ENCODE results near the gene IFRD2.
"Not testable (repeated sequence)": the region's sequence is repeated elsewhere in the genome, so short reads cannot be mapped to it uniquely, and the experiment has no call there.

The IFRD2 gene

GRCh38 chr3:50268276-50268675, 24.0 kb downstream of the IFRD2 start:
- DNase-seq (ENCODE audit: low read depth) = no peak

- no peak for DNase-seq (ENCODE audit: low read depth)
These were observed 24.8 kb downstream of the IFRD2 start for GRCh38 chr3:50267280-50267913.

GRCh38 chr3:50266836-50267235, 25.4 kb downstream of the IFRD2 start:
- no peak for DNase-seq (ENCODE audit: low read depth)

- no peak for DNase-seq (ENCODE audit: low read depth)
These were observed 26.2 kb downstream of the IFRD2 start for GRCh38 chr3:50266017-50266416.

GRCh38 chr3:50265571-50265970, 26.7 kb downstream of the IFRD2 start:
- DNase-seq (ENCODE audit: low read depth) = no peak

GRCh38 chr3:50264964-50265485, 27.2 kb downstream of the IFRD2 start:
- no peak for DNase-seq (ENCODE audit: low read depth)

GRCh38 chr3:50264383-50264963, 27.8 kb downstream of the IFRD2 start:
- no peak for DNase-seq (ENCODE audit: low read depth)

GRCh38 chr3:50263478-50264382, 28.5 kb downstream of the IFRD2 start:
- DNase-seq (ENCODE audit: low read depth) = no peak

GRCh38 chr3:50262778-50263177, 29.5 kb downstream of the IFRD2 start:
- DNase-seq (ENCODE audit: low read depth) = no peak

GRCh38 chr3:50262200-50262599, 30.0 kb downstream of the IFRD2 start:
- not testable (repeated sequence) for DNase-seq (ENCODE audit: low read depth)

GRCh38 chr3:50261505-50261904, 30.7 kb downstream of the IFRD2 start:
- DNase-seq (ENCODE audit: low read depth) = no peak

- DNase-seq (ENCODE audit: low read depth) = no peak
These were observed 31.2 kb downstream of the IFRD2 start for GRCh38 chr3:50260942-50261441.

- peak; percentile 74 for DNase-seq (ENCODE audit: low read depth)
These were observed 31.9 kb downstream of the IFRD2 start for GRCh38 chr3:50260027-50260941.

GRCh38 chr3:50259432-50260026, 32.7 kb downstream of the IFRD2 start:
- no peak for DNase-seq (ENCODE audit: low read depth)

- DNase-seq (ENCODE audit: low read depth) = no peak
These were observed 33.2 kb downstream of the IFRD2 start for GRCh38 chr3:50258979-50259378.

GRCh38 chr3:50258029-50258680, 34.1 kb downstream of the IFRD2 start:
- DNase-seq (ENCODE audit: low read depth) = no peak

GRCh38 chr3:50256978-50257890, 35.0 kb downstream of the IFRD2 start:
- DNase-seq (ENCODE audit: low read depth) = no peak

GRCh38 chr3:50255251-50255615, 37.0 kb downstream of the IFRD2 start:
- no peak for DNase-seq (ENCODE audit: low read depth)

- no peak for DNase-seq (ENCODE audit: low read depth)
These were observed 37.5 kb downstream of the IFRD2 start for GRCh38 chr3:50254577-50255250.

Measured in T follicular helper cell (primary cell).